Measurements from ENCODE around the gene THRSP. TPM values are rescaled to one million over a fixed set of nuclear protein-coding genes. Genes with fewer than 3 reads are reported as not detected.
"Not testable (repeated sequence)": the region's sequence is repeated elsewhere in the genome, so short reads cannot be mapped to it uniquely, and the experiment has no call there.

THRSP gene
- total RNA-seq, 2 donors from 2014 or later: 1.9 TPM; not detected in 1

GRCh38 chr11:78022397-78023396 is 41.0 kb upstream of the THRSP start, which contains the start of gene KCTD14:
TSS of gene KCTD14 (minus strand) at chr11:78023276. CDS start at chr11:78023249, 27 bp downstream.
- Histone ChIP-seq H3K4me1 (peaks cover 0 to 8% of the 10 kb centered on the region in 2 donors), H3K4me3 (peak within 1 kb of the TSS; percentile 23 to 52), H3K27me3 (no peaks in the 10 kb centered on the region), H3K27ac (no peak within 1 kb of the TSS), H3K9me3 (no peaks in the 10 kb centered on the region), H3K36me3 (no peaks in the 10 kb centered on the region)
- TF ChIP-seq, protein P1, sequence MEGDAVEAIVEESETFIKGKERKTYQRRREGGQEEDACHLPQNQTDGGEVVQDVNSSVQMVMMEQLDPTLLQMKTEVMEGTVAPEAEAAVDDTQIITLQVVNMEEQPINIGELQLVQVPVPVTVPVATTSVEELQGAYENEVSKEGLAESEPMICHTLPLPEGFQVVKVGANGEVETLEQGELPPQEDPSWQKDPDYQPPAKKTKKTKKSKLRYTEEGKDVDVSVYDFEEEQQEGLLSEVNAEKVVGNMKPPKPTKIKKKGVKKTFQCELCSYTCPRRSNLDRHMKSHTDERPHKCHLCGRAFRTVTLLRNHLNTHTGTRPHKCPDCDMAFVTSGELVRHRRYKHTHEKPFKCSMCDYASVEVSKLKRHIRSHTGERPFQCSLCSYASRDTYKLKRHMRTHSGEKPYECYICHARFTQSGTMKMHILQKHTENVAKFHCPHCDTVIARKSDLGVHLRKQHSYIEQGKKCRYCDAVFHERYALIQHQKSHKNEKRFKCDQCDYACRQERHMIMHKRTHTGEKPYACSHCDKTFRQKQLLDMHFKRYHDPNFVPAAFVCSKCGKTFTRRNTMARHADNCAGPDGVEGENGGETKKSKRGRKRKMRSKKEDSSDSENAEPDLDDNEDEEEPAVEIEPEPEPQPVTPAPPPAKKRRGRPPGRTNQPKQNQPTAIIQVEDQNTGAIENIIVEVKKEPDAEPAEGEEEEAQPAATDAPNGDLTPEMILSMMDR (IDR thresholded peaks at IDR 0.05): no peak
- DNase-seq (ENCODE audit: low spot score): no peak

DNA sequence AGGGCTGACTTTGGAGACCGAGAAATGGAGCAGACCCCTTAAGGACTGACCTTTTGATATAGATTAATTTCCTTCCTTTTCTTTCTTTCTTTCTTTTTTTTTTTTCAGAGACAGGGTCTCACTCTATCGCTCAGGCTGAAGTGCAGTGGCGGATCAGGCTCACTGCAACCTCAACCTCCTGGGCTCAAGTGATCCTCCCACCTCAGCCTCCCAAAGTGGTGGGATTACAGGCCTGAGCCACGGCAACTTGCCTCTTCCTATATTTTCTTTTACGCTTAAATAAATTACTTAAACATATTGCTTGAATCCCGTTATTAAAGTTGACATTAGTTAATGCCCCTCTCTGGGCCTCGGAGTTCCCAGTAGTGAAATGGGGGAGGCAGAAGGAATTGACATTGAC is 40.2 kb upstream of the THRSP start:
- DNase-seq (ENCODE audit: low spot score): no peak
- Histone ChIP-seq H3K9me3 (no peaks in the 10 kb centered on the region), H3K27ac (no peak overlapping the region), H3K4me3 (peak overlapping the region in 1 of 2 donors; percentile 52), H3K27me3 (no peaks in the 10 kb centered on the region), H3K36me3 (no peaks in the 10 kb centered on the region), H3K4me1 (peaks cover 0 to 8% of the 10 kb centered on the region in 2 donors)
- TF ChIP-seq, protein P1 (IDR thresholded peaks at IDR 0.05): no peak

GRCh38 chr11:78025378-78025777 is 38.3 kb upstream of the THRSP start:
- no peaks in the 10 kb centered on the region for H3K9me3 ChIP-seq
- TF ChIP-seq, protein P1 (IDR thresholded peaks at IDR 0.05): no peak
- no peak overlapping the region for H3K4me3 ChIP-seq
- no peaks in the 10 kb centered on the region for H3K27me3 ChIP-seq
- no peak for DNase-seq (ENCODE audit: low spot score)
- H3K4me1 ChIP-seq: peaks cover 0 to 10% of the 10 kb centered on the region in 2 donors
- H3K36me3 ChIP-seq: no peaks in the 10 kb centered on the region
- H3K27ac ChIP-seq: no peak overlapping the region

DNA sequence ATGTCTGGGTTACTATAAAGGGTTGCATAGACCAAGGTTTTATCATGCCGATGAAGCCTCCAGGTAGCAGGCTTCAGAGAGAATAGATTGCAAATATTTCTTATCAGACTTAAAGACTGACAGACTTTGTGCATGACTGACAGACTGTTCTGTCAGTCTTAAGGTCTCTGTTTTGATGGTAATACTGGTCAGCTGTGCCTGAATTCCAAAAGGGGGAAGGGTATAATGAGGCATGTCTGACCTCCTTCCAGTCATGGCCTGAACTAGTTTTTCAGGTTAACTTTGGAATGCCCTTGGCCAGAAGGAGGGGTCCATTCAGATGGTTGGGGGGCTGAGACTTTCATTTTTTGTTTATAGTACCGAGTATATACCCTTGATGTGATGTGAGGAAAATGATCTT is 35.9 kb upstream of the THRSP start:
- H3K27me3 ChIP-seq: no peaks in the 10 kb centered on the region
- H3K27ac ChIP-seq: no peak overlapping the region
- peaks cover 0 to 18% of the 10 kb centered on the region in 2 donors for H3K4me1 ChIP-seq
- DNase-seq (ENCODE audit: low spot score): no peak
- H3K36me3 ChIP-seq: no peaks in the 10 kb centered on the region
- H3K4me3 ChIP-seq: no peak overlapping the region
- TF ChIP-seq, protein P1 (IDR thresholded peaks at IDR 0.05): no peak
- no peaks in the 10 kb centered on the region for H3K9me3 ChIP-seq

GRCh38 chr11:78028423-78028822 is 35.2 kb upstream of the THRSP start:
- H3K36me3 ChIP-seq; H3K9me3 ChIP-seq; H3K27me3 ChIP-seq; DNase-seq (ENCODE audit: low spot score); H3K27ac ChIP-seq; H3K4me3 ChIP-seq: not testable (repeated sequence)
- peaks cover 0 to 11% of the 10 kb centered on the region in 2 donors for H3K4me1 ChIP-seq

All from right atrium auricular region (tissue), 2 donors.